Sigmoid colon (tissue), 7 donors: ENCODE data around the gene KIF12. TPM values are rescaled to one million over a fixed set of nuclear protein-coding genes. Genes with fewer than 3 reads are reported as not detected.

Source experiments
- DNase-seq: peaks from one replicate; pipeline ENCODE4 v3.0.0-alpha.2; 2019
- H3K27ac ChIP-seq, 4 donors: fragments of 200-600 bp; sonication (generic); one replicate each; pipeline ENCODE4 v1.5.1; 2016 to 2019; ENCODE audit warnings: mild to moderate bottlenecking in 1 of 4
- H3K27me3 ChIP-seq, 3 donors: fragments of 200-600 bp; sonication (generic); one replicate each; pipeline ENCODE4 v1.5.1; 2019; ENCODE audit warnings: mild to moderate bottlenecking in 1 of 3
- H3K36me3 ChIP-seq, 4 donors: fragments of 200-600 bp; sonication (generic); one replicate each; pipeline ENCODE4 v1.5.1; 2016 to 2019
- H3K4me1 ChIP-seq, 4 donors: fragments of 200-600 bp; sonication (generic); one replicate each; pipeline ENCODE4 v1.5.1; 2017 to 2019
- H3K4me3 ChIP-seq, 4 donors: fragments of 200-600 bp; sonication (generic); one replicate each; pipeline ENCODE4 v1.5.1; 2017 to 2019; ENCODE audit warnings: mild to moderate bottlenecking in 2 of 4, moderate library complexity in 1 of 4
- H3K9me3 ChIP-seq, 4 donors: fragments of 200-600 bp in 3 of 4; sonication (generic) in 3 of 4; one replicate each; pipeline versions ENCODE4 v1.5.1 to v1.6.1; 2013 to 2019
- CTCF ChIP-seq, 4 experiments: fragments of 450-650 bp in 3 of 4; fragments of 200-600 bp in 1 of 4; IDR thresholded peaks; one replicate each; pipeline ENCODE4 v1.5.1; 2016 to 2019; ENCODE audit warnings: antibody characterized with exemption in 4 of 4, mild to moderate bottlenecking in 3 of 4, moderate library complexity in 2 of 4
- EP300 ChIP-seq, 4 donors: sonication (generic); formaldehyde crosslinking; IDR thresholded peaks; one replicate each; pipeline ENCODE4 v1.6.1; 2017; ENCODE audit warnings: antibody characterized with exemption in 4 of 4
- POLR2A ChIP-seq, 2 donors: fragments of 450-650 bp; IDR thresholded peaks; one replicate each; pipeline ENCODE4 v1.6.1; 2016; ENCODE audit warnings: antibody characterized with exemption in 2 of 2, mild to moderate bottlenecking in 2 of 2, moderate library complexity in 2 of 2
- POLR2AphosphoS5 ChIP-seq, 4 donors: sonication (generic); formaldehyde crosslinking; IDR thresholded peaks; one replicate each; pipeline ENCODE4 v1.6.1; 2017; ENCODE audit warnings: antibody characterized with exemption in 4 of 4
- WGBS, 2 donors: extraction: QIAGEN DNeasy Blood & Tissue Kit; methylation state at CpG; one replicate each; pipeline ENCODE4 v1.1.7; 2013; 5-methylcytosine and 5-hydroxymethylcytosine counted together
- intact Hi-C: fragments of 100-400 bp; cut with DNase I; formaldehyde crosslinking; loops from one replicate; pipeline ENCODE4 v1.15.1; 2023
- polyA plus RNA-seq, 3 donors: library from polyadenylated mRNA; stranded (reverse); fragments of 200-250 nt; gene quantifications; one replicate each; pipeline ENCODE4 v1.2.3, GENCODE V29; 2013
- total RNA-seq, 4 donors: library from RNA; depleted of rRNA; stranded (reverse); fragments of >200 nt; gene quantifications; one replicate each; pipeline ENCODE4 v1.1.0, GENCODE V29; 2016
- donor health status: healthy with polysubstance abuse.
- donor health status: Bipolar disorder and iron deficiency.
- donor health status: healthy.

Gene KIF12
- total and polyA plus RNA-seq, 7 donors: 1.4 to 6.9 (median 3.7) TPM; not detected in 3

- no peak overlapping the region for H3K4me3 ChIP-seq
- TF ChIP-seq POLR2AphosphoS5 (IDR thresholded peaks at IDR 0.05): no peak
- TF ChIP-seq CTCF (IDR thresholded peaks at IDR 0.05): no peak
- TF ChIP-seq EP300 (IDR thresholded peaks at IDR 0.05): no peak
- no peak for TF ChIP-seq POLR2A (IDR thresholded peaks at IDR 0.05)
- 79 to 87% methylated on average over 5 of the region's 5 CpGs for WGBS, 2 donors
- no peak for DNase-seq
- H3K36me3 ChIP-seq: no peaks in the 10 kb centered on the region
- intact Hi-C loops: loop anchor here (5.0 to 10.0 kb wide), 2 partner anchors 50 to 167 kb away; partner anchors contain the start of gene COL27A1
- no peaks in the 10 kb centered on the region for H3K4me1 ChIP-seq
- H3K9me3 ChIP-seq: peaks cover 0 to 5% (median 0%) of the 10 kb centered on the region in 4 donors
- H3K27me3 ChIP-seq: no peaks in the 10 kb centered on the region
- no peak overlapping the region for H3K27ac ChIP-seq
Observed at GRCh38 chr9:114105236-114105635, 6.1 kb upstream of the KIF12 start.

- DNase-seq: no peak
- Histone ChIP-seq H3K27me3 (peaks cover 13 to 25% (median 17%) of the 10 kb centered on the region in 3 donors), H3K27ac (no peak overlapping the region), H3K9me3 (peaks cover 0 to 5% (median 0%) of the 10 kb centered on the region in 4 donors), H3K4me1 (peaks cover 0 to 15% (median 11%) of the 10 kb centered on the region in 4 donors), H3K36me3 (no peaks in the 10 kb centered on the region), H3K4me3 (no peak overlapping the region)
- TF ChIP-seq CTCF (IDR thresholded peaks at IDR 0.05) (no peak), POLR2AphosphoS5 (IDR thresholded peaks at IDR 0.05) (no peak), POLR2A (IDR thresholded peaks at IDR 0.05) (no peak), EP300 (IDR thresholded peaks at IDR 0.05) (no peak)
- intact Hi-C loops: loop anchor here (10.0 kb wide), 1 partner anchor 52 kb away; the partner anchor contains the start of gene COL27A1
Observed at GRCh38 chr9:114102484-114102883, 3.4 kb upstream of the KIF12 start.

- intact Hi-C loops: loop anchor here (10.0 kb wide), 1 partner anchor 54 kb away; the partner anchor contains the start of gene COL27A1
- 92 to 94% methylated on average over 1 of the region's 1 CpG for WGBS, 2 donors
- Histone ChIP-seq H3K9me3 (peaks cover 0 to 5% (median 0%) of the 10 kb centered on the region in 4 donors), H3K4me1 (peaks cover 0 to 17% (median 13%) of the 10 kb centered on the region in 4 donors), H3K4me3 (no peak overlapping the region), H3K36me3 (no peaks in the 10 kb centered on the region), H3K27ac (no peak overlapping the region), H3K27me3 (peaks cover 20 to 41% (median 26%) of the 10 kb centered on the region in 3 donors)
- no peak for DNase-seq
- TF ChIP-seq POLR2AphosphoS5 (IDR thresholded peaks at IDR 0.05): no peak
- no peak for TF ChIP-seq EP300 (IDR thresholded peaks at IDR 0.05)
- no peak for TF ChIP-seq POLR2A (IDR thresholded peaks at IDR 0.05)
- TF ChIP-seq CTCF (IDR thresholded peaks at IDR 0.05): no peak
Observed at GRCh38 chr9:114100536-114100935, 1.4 kb upstream of the KIF12 start.

GRCh38 chr9:114099669-114100270, 678 bp upstream of the KIF12 start:
- Histone ChIP-seq H3K9me3 (peaks cover 0 to 5% (median 0%) of the 10 kb centered on the region in 4 donors), H3K27ac (no peak overlapping the region), H3K4me1 (peaks cover 0 to 17% (median 13%) of the 10 kb centered on the region in 4 donors), H3K36me3 (no peaks in the 10 kb centered on the region), H3K4me3 (no peak overlapping the region), H3K27me3 (peaks cover 20 to 48% (median 26%) of the 10 kb centered on the region in 3 donors)
- no peak for DNase-seq
- intact Hi-C loops: loop anchor here (10.0 kb wide), 1 partner anchor 55 kb away; the partner anchor contains the start of gene COL27A1
- TF ChIP-seq POLR2A (IDR thresholded peaks at IDR 0.05): no peak
- TF ChIP-seq EP300 (IDR thresholded peaks at IDR 0.05): no peak
- TF ChIP-seq CTCF (IDR thresholded peaks at IDR 0.05): no peak
- TF ChIP-seq POLR2AphosphoS5 (IDR thresholded peaks at IDR 0.05): no peak
- WGBS, 2 donors: 30 to 68% methylated on average over 2 of the region's 2 CpGs
